HG03097 (cell line): ENCODE data around the gene SRGN.
"Not testable (repeated sequence)": the region's sequence is repeated elsewhere in the genome, so short reads cannot be mapped to it uniquely, and the experiment has no call there.

Source experiments
- ATAC-seq: cut with Tn5 transposase; IDR thresholded peaks from one replicate; pipeline ENCODE4 v1.9.1; 2021; ENCODE audit not compliant: unreplicated experiment, low FRiP score

SRGN gene, protein sequence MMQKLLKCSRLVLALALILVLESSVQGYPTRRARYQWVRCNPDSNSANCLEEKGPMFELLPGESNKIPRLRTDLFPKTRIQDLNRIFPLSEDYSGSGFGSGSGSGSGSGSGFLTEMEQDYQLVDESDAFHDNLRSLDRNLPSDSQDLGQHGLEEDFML

DNA sequence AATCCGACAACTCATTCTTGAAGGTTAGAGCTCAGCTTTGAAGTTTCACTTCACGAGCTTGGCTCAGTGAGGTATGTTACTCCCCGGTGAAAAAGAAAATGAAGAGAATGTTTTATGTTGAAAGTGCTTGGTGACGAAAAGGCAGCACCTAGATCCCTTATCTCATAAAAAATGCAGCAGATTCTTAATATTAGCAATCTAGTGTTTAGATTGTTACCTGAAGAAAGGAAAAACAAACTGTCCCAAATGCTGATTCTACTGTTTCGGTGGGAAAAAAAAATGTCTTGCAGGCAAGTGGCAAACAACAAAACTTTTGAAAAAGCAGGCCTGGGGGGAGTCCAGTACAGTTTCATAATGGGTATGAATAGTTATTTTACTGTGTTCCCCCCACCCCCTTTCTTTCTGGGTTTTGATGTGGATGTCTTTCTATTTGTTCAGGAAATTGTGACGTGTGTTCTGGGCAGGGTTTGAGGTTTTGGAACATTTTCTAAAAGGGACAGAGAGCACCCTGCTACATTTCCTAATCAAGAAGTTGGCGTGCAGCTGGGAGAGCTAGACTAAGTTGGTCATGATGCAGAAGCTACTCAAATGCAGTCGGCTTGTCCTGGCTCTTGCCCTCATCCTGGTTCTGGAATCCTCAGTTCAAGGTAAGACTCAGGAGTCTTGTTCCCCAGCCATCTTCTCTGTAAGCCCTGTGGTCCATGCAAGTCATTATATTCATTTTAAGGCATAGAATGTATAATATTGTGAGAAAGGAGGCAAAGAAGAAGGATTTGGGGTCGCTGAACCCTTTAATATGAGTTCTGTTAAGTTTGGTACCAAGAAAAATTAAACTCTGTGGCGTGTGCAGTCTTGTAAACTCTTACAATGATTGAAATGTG, at the start of gene SRGN:
TSS of gene SRGN (plus strand) at position 514 of the 881 bp plus-strand sequence. CDS start at position 569, 55 bp downstream.
- peak; percentile 48 for ATAC-seq

- ATAC-seq: not testable (repeated sequence)
These were observed 47.0 kb upstream of the SRGN start for GRCh38 chr10:69040904-69041303.

DNA sequence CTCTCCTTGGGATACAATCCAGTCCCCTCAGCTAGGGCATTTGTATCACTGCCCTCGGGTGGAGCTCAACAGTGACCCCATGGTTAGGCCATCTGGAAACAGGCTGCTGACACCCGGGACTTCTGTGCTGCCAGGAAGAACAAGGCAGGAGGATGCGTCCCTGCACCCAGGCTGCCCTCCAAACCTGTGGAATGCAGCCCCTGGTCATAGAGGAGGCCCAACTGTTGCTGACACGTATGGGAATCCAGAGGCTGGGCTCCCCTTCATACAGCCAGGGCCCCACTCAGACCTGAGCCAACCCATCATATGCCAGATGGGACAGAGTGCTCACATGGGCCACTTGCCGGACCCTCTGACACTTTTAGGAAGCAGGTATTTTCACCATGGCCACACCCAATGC, 45.5 kb upstream of the SRGN start:
- ATAC-seq: no peak

GRCh38 chr10:69042838-69043237, 45.1 kb upstream of the SRGN start:
- no peak for ATAC-seq

GRCh38 chr10:69043931-69044531, 43.9 kb upstream of the SRGN start:
- peak; percentile 69 for ATAC-seq

GRCh38 chr10:69044546-69044945, 43.4 kb upstream of the SRGN start:
- no peak for ATAC-seq

GRCh38 chr10:69045441-69046300, 42.2 kb upstream of the SRGN start:
- peak; percentile 38 for ATAC-seq

DNA sequence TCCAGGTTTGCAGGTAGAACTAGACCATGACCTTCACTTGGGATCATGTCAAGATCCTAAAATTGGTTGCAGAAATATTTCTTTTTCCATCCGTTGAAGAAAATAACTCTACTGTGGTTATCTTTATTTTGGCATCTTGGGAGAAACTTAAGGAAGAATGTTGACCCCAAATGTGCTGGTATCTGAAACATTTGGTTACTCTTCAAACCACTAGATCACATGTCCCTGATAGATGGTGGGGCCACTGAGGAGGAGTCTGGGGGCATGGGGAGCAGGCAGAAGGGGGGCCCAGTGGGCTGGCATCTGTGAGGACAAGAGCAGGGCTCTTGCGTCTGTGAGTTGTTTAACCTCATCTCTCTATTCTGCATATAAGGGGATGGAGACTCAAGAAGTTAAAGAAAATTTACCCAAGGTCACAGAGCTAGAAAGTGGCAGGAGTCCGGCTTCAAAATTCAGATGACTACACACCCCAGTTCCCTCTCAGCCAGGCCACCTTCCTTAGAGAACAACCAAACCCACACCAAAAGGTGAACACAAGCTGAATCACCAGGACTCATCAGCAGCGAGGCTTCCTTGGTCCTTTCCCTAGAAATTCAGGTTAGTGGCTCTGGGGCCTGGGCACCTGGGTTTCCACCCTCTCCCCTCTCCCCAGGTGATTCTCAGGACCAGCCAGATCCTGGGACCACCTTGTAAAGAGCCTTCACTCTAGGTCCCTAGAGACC, 40.6 kb upstream of the SRGN start:
- ATAC-seq: no peak

DNA sequence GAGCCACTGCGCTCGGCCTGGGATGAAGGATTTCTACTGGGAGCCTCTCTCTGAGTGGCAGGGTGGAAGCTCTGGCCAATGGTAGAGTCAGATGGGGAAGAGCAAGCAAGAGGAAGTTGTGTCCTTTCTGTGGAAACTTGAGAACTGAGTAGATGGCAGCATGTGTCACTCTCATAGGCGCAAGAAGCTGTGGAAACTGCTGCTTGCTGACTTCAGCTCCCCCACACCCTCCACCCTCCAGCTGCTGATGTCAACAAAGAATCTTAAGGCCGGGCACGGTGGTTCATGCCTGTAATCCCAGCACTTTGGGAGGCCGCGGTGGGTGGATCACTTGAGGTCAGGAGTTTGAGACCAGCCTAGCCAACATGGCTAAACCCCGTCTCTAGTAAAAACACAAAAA, 39.8 kb upstream of the SRGN start:
- ATAC-seq: no peak

- ATAC-seq: no peak
These were observed 38.3 kb upstream of the SRGN start for GRCh38 chr10:69049566-69049961.

DNA sequence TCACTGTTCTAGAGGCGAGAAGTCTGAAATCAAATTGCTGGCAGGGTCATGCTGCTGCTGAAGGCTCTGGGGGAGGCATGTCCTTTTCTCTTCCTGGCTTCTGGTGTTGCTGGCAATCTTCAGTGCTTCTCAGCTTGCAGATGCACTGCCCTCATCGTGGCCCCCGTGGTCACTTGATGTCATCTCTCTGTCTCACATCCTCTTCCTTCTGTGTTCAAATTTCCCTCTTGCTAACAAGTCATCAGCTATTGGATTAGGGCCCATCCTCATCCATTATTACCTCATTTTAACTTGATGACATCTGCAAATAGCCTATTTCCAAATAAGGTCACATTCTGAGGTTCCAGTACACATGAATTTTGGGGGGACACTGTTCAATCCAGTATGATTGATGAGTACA, 36.6 kb upstream of the SRGN start:
- ATAC-seq: no peak

DNA sequence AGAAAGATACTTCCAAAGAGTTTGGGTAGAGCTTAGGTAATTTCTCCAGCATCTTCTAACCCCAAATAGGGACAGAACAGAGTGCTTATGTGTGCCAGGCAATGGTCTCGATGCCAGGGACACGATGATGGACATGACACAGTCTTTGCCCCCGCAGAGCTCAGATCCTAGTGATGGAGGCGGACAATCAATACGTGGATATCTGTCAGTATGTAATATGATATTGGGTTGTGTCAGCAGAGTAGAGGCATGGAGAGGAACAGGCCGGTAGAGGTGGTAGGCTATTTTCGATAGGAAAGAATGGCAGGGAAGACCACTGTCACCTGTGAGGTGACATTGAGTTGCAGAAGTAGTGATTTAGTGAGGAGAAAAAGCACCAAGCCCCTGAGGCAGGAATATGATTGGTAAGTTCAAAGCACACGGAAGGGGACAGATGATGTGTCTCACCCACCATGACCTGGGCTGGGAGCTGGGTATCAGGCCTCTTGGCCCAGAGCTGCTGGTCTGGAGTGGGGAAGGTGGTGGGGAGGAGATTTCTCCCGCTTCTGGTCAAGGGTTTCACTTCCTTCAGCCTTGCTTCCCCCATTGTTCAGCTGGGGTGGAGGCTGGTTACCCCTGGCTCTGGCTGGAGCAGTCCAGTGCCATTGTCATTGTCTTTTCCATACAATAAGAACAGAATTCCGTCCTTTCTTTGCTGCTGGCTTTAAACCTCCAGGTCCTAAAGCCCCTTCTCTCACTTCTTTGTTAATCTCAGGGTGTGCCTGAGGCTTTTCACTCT, 36.0 kb upstream of the SRGN start:
- ATAC-seq: no peak

- ATAC-seq: no peak
These were observed 35.2 kb upstream of the SRGN start for GRCh38 chr10:69052736-69053135.

DNA sequence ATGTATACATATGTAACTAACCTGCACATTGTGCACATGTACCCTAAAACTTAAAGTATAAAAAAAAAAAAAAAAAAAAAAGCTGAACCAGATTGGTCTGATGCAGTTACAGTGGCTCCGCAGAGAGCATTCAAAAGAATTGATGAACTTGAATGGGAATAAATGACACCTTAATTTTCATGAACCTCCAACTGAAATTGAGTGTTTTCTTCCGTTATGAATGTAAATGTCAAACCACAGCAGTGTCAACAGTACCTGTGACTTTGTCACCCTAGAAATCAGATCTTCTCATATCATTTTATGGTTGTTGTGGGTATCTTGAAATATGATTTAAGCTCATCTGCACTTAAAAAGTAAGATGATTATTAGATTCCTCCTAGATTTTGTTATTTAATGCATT, 32.7 kb upstream of the SRGN start:
- ATAC-seq: no peak

GRCh38 chr10:69056129-69056528, 31.8 kb upstream of the SRGN start:
- no peak for ATAC-seq

GRCh38 chr10:69056536-69057260, 31.2 kb upstream of the SRGN start:
- no peak for ATAC-seq

- ATAC-seq: no peak
These were observed 30.5 kb upstream of the SRGN start for GRCh38 chr10:69057261-69057950.

GRCh38 chr10:69057951-69058297, 30.0 kb upstream of the SRGN start:
- ATAC-seq: no peak
